GM18520 (cell line): ENCODE results near the gene DEF6.

Source experiments
- ATAC-seq: cut with Tn5 transposase; IDR thresholded peaks from one replicate; pipeline ENCODE4 v1.9.1; 2021; ENCODE audit not compliant: unreplicated experiment

The DEF6 gene

DNA sequence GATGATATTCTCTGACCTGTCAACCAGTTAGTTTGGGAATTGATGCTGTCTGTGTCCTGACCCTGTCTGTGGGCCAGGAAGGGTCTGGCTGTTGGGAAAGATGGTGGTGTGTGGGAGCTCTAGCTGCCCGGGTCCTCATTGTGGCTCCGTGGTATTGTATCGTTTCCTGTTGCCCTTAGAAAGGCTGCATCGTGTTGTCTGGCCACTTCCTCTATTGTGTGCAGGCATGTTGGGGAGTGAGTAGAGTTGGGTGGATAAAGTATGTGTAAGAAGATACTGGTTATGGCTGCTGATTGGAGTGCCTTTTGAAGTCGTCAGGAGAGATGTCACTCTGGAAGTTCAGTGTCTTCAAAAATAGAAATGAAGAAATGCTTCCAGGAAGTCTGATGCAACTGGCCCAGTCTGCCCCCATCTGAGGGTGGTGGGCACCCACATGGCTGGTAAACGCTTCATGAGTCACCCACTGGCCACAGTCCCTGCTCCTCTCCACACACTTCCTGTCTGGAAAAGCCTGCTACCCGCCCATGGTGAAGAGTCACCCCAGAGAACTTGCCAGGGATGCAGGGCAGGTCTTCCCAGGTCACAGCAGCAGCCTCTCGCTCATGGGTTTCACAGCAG lies 72.6 kb downstream of the DEF6 start:
- no peak for ATAC-seq

- no peak for ATAC-seq
These were observed 73.3 kb downstream of the DEF6 start for GRCh38 chr6:35370785-35371493.
